ENCODE data around the gene NSRP1.
A peak's percentile ranks its signal among the peaks of the same experiment; 100 is the strongest.

The NSRP1 gene

DNA sequence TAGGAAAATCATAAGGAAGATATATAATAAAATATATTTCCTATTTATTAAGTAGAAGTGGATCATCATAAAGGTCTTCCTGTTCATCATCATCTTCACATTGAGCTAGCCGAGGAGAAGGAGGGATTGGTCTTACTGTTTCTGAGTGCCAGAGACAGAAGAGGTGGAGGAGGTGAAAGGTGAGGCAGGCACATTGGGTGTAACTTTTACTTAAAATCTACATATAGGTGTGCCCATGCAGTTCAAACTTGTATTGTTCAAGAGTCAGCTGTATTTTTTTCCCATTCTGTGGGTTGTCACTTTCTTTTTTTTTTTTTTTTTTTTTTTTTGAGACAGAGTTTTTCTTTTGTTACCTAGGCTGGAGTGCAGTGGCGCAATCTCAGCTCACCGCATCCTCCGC, 34.9 kb downstream of the NSRP1 start:
- no peak for TF ChIP-seq POLR2A (IDR thresholded peaks at IDR 0.05; ENCODE audit: low read depth, low read length)
- no peak for TF ChIP-seq SPI1 (IDR thresholded peaks at IDR 0.05; ENCODE audit: low read depth, low read length)
- TF ChIP-seq TAF1 (IDR thresholded peaks at IDR 0.05; ENCODE audit: low read depth, low read length) = no peak
- no peak for TF ChIP-seq PAX5 (IDR thresholded peaks at IDR 0.05; ENCODE audit: insufficient read depth, low read length, severe bottlenecking)
- TF ChIP-seq POLR2AphosphoS5 (IDR thresholded peaks at IDR 0.05; ENCODE audit: low read depth, low read length) = no peak
- no peak for TF ChIP-seq POU2F2 (IDR thresholded peaks at IDR 0.05; ENCODE audit: low read depth, low read length)
- DNase-seq (ENCODE audit: insufficient read length, low spot score) = no peak
- FAIRE-seq = no peak

GRCh38 chr17:30153463-30153862, 36.8 kb downstream of the NSRP1 start:
- FAIRE-seq = no peak
- TF ChIP-seq POU2F2 (IDR thresholded peaks at IDR 0.05; ENCODE audit: low read depth, low read length) = no peak
- no peak for TF ChIP-seq SPI1 (IDR thresholded peaks at IDR 0.05; ENCODE audit: low read depth, low read length)
- TF ChIP-seq TAF1 (IDR thresholded peaks at IDR 0.05; ENCODE audit: low read depth, low read length) = no peak
- TF ChIP-seq PAX5 (IDR thresholded peaks at IDR 0.05; ENCODE audit: insufficient read depth, low read length, severe bottlenecking) = no peak
- no peak for TF ChIP-seq POLR2A (IDR thresholded peaks at IDR 0.05; ENCODE audit: low read depth, low read length)
- TF ChIP-seq POLR2AphosphoS5 (IDR thresholded peaks at IDR 0.05; ENCODE audit: low read depth, low read length) = no peak
- no peak for DNase-seq (ENCODE audit: insufficient read length, low spot score)

GRCh38 chr17:30155389-30155788, 38.8 kb downstream of the NSRP1 start:
- FAIRE-seq = no peak
- DNase-seq (ENCODE audit: insufficient read length, low spot score) = no peak
- TF ChIP-seq TAF1 (IDR thresholded peaks at IDR 0.05; ENCODE audit: low read depth, low read length) (no peak), POLR2AphosphoS5 (IDR thresholded peaks at IDR 0.05; ENCODE audit: low read depth, low read length) (no peak), PAX5 (IDR thresholded peaks at IDR 0.05; ENCODE audit: insufficient read depth, low read length, severe bottlenecking) (no peak), POU2F2 (IDR thresholded peaks at IDR 0.05; ENCODE audit: low read depth, low read length) (no peak), POLR2A (IDR thresholded peaks at IDR 0.05; ENCODE audit: low read depth, low read length) (no peak), SPI1 (IDR thresholded peaks at IDR 0.05; ENCODE audit: low read depth, low read length) (no peak)

- no peak for DNase-seq (ENCODE audit: insufficient read length, low spot score)
- no peak for FAIRE-seq
- TF ChIP-seq SPI1 (IDR thresholded peaks at IDR 0.05; ENCODE audit: low read depth, low read length) = peak; percentile 66
- TF ChIP-seq POLR2A (IDR thresholded peaks at IDR 0.05; ENCODE audit: low read depth, low read length) = no peak
These were observed 42.4 kb downstream of the NSRP1 start for GRCh38 chr17:30158896-30159625.

GRCh38 chr17:30160419-30161172, 44.0 kb downstream of the NSRP1 start:
- TF ChIP-seq SPI1 (IDR thresholded peaks at IDR 0.05; ENCODE audit: low read depth, low read length) (no peak), PAX5 (IDR thresholded peaks at IDR 0.05; ENCODE audit: insufficient read depth, low read length, severe bottlenecking) (no peak), POLR2AphosphoS5 (IDR thresholded peaks at IDR 0.05; ENCODE audit: low read depth, low read length) (no peak), POLR2A (IDR thresholded peaks at IDR 0.05; ENCODE audit: low read depth, low read length) (no peak)
- DNase-seq (ENCODE audit: insufficient read length, low spot score) = no peak
- FAIRE-seq = no peak

DNA sequence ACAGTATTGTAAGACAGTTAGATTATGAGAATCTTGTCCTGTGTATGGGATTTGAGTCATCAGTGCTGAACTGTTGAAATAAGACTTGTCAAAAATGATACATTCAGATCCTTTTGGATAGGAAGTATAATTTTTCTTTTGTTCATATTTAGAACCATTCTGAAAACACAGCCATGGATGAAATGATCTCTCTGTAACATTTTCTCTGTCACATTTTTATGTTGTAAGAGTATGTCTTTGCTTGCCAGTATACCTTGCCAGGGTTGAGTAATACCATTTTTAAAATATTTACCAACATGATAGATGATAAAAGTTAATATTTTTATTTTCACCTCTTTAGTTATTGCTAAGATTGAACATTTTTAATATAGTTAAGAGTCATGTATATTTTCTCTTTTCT, 45.0 kb downstream of the NSRP1 start:
- DNase-seq (ENCODE audit: insufficient read length, low spot score) (no peak), FAIRE-seq (no peak)
- TF ChIP-seq PAX5 (IDR thresholded peaks at IDR 0.05; ENCODE audit: insufficient read depth, low read length, severe bottlenecking) (no peak), TAF1 (IDR thresholded peaks at IDR 0.05; ENCODE audit: low read depth, low read length) (no peak), POLR2A (IDR thresholded peaks at IDR 0.05; ENCODE audit: low read depth, low read length) (no peak), POLR2AphosphoS5 (IDR thresholded peaks at IDR 0.05; ENCODE audit: low read depth, low read length) (no peak), SPI1 (IDR thresholded peaks at IDR 0.05; ENCODE audit: low read depth, low read length) (no peak), POU2F2 (IDR thresholded peaks at IDR 0.05; ENCODE audit: low read depth, low read length) (no peak)

DNA sequence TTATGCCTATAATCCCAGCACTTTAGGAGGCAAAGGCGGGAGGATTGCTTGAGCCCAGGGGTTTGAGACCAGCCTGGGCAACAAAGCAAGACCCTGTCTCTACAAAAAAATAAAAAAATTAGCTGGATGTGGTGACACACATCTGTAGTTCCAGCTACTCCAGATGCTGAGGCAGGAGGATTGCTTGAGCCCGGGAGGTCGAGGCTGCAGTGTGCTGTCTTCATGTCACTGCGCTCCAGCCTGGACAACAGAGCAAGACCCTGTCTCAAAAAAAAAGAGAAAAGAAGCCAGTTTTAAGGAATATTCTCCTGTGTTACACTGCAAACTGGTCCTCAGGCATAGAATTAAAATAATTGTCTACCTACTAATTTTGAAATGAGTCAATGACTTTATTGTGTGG, 47.9 kb downstream of the NSRP1 start:
- DNase-seq (ENCODE audit: insufficient read length, low spot score) (no peak), FAIRE-seq (no peak)
- no peak for TF ChIP-seq SPI1 (IDR thresholded peaks at IDR 0.05; ENCODE audit: low read depth, low read length)

GRCh38 chr17:30165147-30165546, 48.5 kb downstream of the NSRP1 start:
- TF ChIP-seq POLR2AphosphoS5 (IDR thresholded peaks at IDR 0.05; ENCODE audit: low read depth, low read length) (no peak), POLR2A (IDR thresholded peaks at IDR 0.05; ENCODE audit: low read depth, low read length) (no peak), POU2F2 (IDR thresholded peaks at IDR 0.05; ENCODE audit: low read depth, low read length) (no peak), SPI1 (IDR thresholded peaks at IDR 0.05; ENCODE audit: low read depth, low read length) (peak; percentile 37; the same call in 1 of the 2 replicates)
- no peak for DNase-seq (ENCODE audit: insufficient read length, low spot score)
- peak; percentile 69 for FAIRE-seq

- DNase-seq (ENCODE audit: insufficient read length, low spot score) (no peak), FAIRE-seq (no peak)
- TF ChIP-seq POLR2A (IDR thresholded peaks at IDR 0.05; ENCODE audit: low read depth, low read length) (no peak), PAX5 (IDR thresholded peaks at IDR 0.05; ENCODE audit: insufficient read depth, low read length, severe bottlenecking) (no peak), SPI1 (IDR thresholded peaks at IDR 0.05; ENCODE audit: low read depth, low read length) (no peak), POU2F2 (IDR thresholded peaks at IDR 0.05; ENCODE audit: low read depth, low read length) (no peak), POLR2AphosphoS5 (IDR thresholded peaks at IDR 0.05; ENCODE audit: low read depth, low read length) (no peak), TAF1 (IDR thresholded peaks at IDR 0.05; ENCODE audit: low read depth, low read length) (no peak)
These were observed 49.3 kb downstream of the NSRP1 start for GRCh38 chr17:30165960-30166359.

- no peak for DNase-seq (ENCODE audit: insufficient read length, low spot score)
- TF ChIP-seq PAX5 (IDR thresholded peaks at IDR 0.05; ENCODE audit: insufficient read depth, low read length, severe bottlenecking) = no peak
- TF ChIP-seq POLR2AphosphoS5 (IDR thresholded peaks at IDR 0.05; ENCODE audit: low read depth, low read length) = no peak
- no peak for TF ChIP-seq POLR2A (IDR thresholded peaks at IDR 0.05; ENCODE audit: low read depth, low read length)
- no peak for FAIRE-seq
These were observed 53.9 kb downstream of the NSRP1 start for GRCh38 chr17:30170415-30170987.
